HepG2 (cell line): ENCODE data around the gene XCL2. TPM values are rescaled to one million over a fixed set of nuclear protein-coding genes. Genes with fewer than 3 reads are reported as not detected.

Source experiments
- ADNP ChIP-seq: sonication (generic); formaldehyde crosslinking; IDR thresholded peaks from 2 replicates; pipeline ENCODE4 v1.4.0; 2020; ENCODE audit warnings: missing genetic modification reagents
- ATF7 ChIP-seq, 2 experiments: fragments of 450-650 bp in 1 of 2; sonication (generic) in 1 of 2; formaldehyde crosslinking in 1 of 2; IDR thresholded peaks; 2 replicates each; pipeline versions ENCODE4 v1.4.0 to v1.6.1; 2016 to 2020; ENCODE audit warnings: antibody characterized with exemption in 1 of 2, mild to moderate bottlenecking in 1 of 2, missing genetic modification reagents in 1 of 2
- HOXA3 ChIP-seq: sonication (generic); formaldehyde crosslinking; IDR thresholded peaks from 2 replicates; pipeline ENCODE4 v1.5.0; 2020; ENCODE audit warnings: missing genetic modification reagents
- JUNB ChIP-seq: sonication (generic); formaldehyde crosslinking; IDR thresholded peaks from 2 replicates; pipeline ENCODE4 v1.8.0; 2022; ENCODE audit warnings: missing genetic modification reagents, mild to moderate bottlenecking, borderline replicate concordance
- KMT2B ChIP-seq: IDR thresholded peaks from 2 replicates; pipeline ENCODE4 v1.6.1; 2016; ENCODE audit warnings: missing genetic modification reagents, missing compliant biosample characterization
- MIER2 ChIP-seq: IDR thresholded peaks from 2 replicates; pipeline ENCODE4 v1.6.1; 2016; ENCODE audit warnings: missing biosample characterization, missing genetic modification reagents
- NFE2L2 ChIP-seq: fragments of 150-350 bp; IDR thresholded peaks from 2 replicates; pipeline ENCODE4 v1.6.1; 2014; ENCODE audit warnings: low read length
- NR2F2 ChIP-seq: IDR thresholded peaks from 2 replicates; pipeline ENCODE4 v1.6.1; 2012; ENCODE audit warnings: low read depth, inconsistent platforms, borderline replicate concordance
- PBX3 ChIP-seq: sonication (generic); formaldehyde crosslinking; IDR thresholded peaks from 2 replicates; pipeline ENCODE4 v1.8.1; 2023; ENCODE audit warnings: missing genetic modification reagents, inconsistent platforms, borderline replicate concordance
- PREB ChIP-seq: sonication (generic); formaldehyde crosslinking; IDR thresholded peaks from 2 replicates; pipeline ENCODE4 v1.4.0; 2020; ENCODE audit warnings: missing genetic modification reagents
- RFX3 ChIP-seq: IDR thresholded peaks from 2 replicates; pipeline ENCODE4 v1.6.1; 2016; ENCODE audit warnings: missing biosample characterization, missing genetic modification reagents
- RXRA ChIP-seq: sonication (generic); formaldehyde crosslinking; IDR thresholded peaks from 2 replicates; pipeline ENCODE4 v1.5.1; 2020; ENCODE audit warnings: missing genetic modification reagents
- SKIL ChIP-seq: sonication (generic); formaldehyde crosslinking; IDR thresholded peaks from 2 replicates; pipeline ENCODE4 v1.8.0; 2022; ENCODE audit warnings: missing genetic modification reagents, mild to moderate bottlenecking, moderate library complexity, borderline replicate concordance
- SOX13 ChIP-seq, 3 experiments: fragments of 450-650 bp in 1 of 3; sonication (generic) in 1 of 3; formaldehyde crosslinking in 1 of 3; IDR thresholded peaks in 2 of 3; conservative IDR thresholded peaks in 1 of 3; 2 replicates each; pipeline versions ENCODE4 v1.5.0 to v1.6.1; 2016 to 2020; ENCODE audit warnings: antibody characterized with exemption in 1 of 3, mild to moderate bottlenecking in 1 of 3, missing compliant biosample characterization in 1 of 3, missing genetic modification reagents in 1 of 3, moderate library complexity in 1 of 3
- SOX5 ChIP-seq: IDR thresholded peaks from 2 replicates; pipeline ENCODE4 v1.6.1; 2016; ENCODE audit warnings: borderline replicate concordance
- SRF ChIP-seq: IDR thresholded peaks from 2 replicates; pipeline ENCODE4 v1.6.1; 2011; ENCODE audit warnings: mild to moderate bottlenecking, low read depth, low read length, moderate library complexity
- TFAP4 ChIP-seq: sonication (generic); IDR thresholded peaks from 2 replicates; pipeline ENCODE4 v1.6.1; 2016; ENCODE audit warnings: low read depth, borderline replicate concordance
- YEATS4 ChIP-seq: sonication (generic); formaldehyde crosslinking; IDR thresholded peaks from 2 replicates; pipeline ENCODE4 v1.4.0; 2020; ENCODE audit warnings: missing genetic modification reagents, borderline replicate concordance
- ZBTB7A ChIP-seq: sonication (generic); formaldehyde crosslinking; IDR thresholded peaks from 2 replicates; pipeline ENCODE4 v1.8.0; 2022; ENCODE audit warnings: mild to moderate bottlenecking, missing genetic modification reagents
- ZGPAT ChIP-seq: IDR thresholded peaks from 2 replicates; pipeline ENCODE4 v1.6.1; 2016; ENCODE audit warnings: mild to moderate bottlenecking
- ZNF256 ChIP-seq: sonication (generic); formaldehyde crosslinking; conservative IDR thresholded peaks from 2 replicates; pipeline ENCODE4 v1.4.0; 2020; ENCODE audit warnings: missing genetic modification reagents
- ZNF337 ChIP-seq: sonication (generic); formaldehyde crosslinking; IDR thresholded peaks from 2 replicates; pipeline ENCODE4 v1.5.1; 2020; ENCODE audit warnings: missing genetic modification reagents, low read depth, mild to moderate bottlenecking, borderline replicate concordance
- ZNF781 ChIP-seq: sonication (generic); formaldehyde crosslinking; IDR thresholded peaks from 2 replicates; pipeline ENCODE4 v1.5.1; 2020; ENCODE audit warnings: borderline replicate concordance, mild to moderate bottlenecking, missing genetic modification reagents; ENCODE audit errors: not compliant biosample characterization
- ZSCAN9 ChIP-seq: IDR thresholded peaks from 2 replicates; pipeline ENCODE4 v1.6.1; 2016; ENCODE audit warnings: borderline replicate concordance
- polyA plus RNA-seq, 8 experiments: library from polyadenylated mRNA; depleted of rRNA in 3 of 8; stranded (reverse) in 7 of 8; unstranded in 1 of 8; fragments of >200 nt; fragmentation: Illumina TruSeq in 4 of 8; extraction: Trizol in 4 of 8; gene quantifications; 2 replicates each; pipeline versions ENCODE4 v1.2.1 to v1.2.3, GENCODE V29; 2011 to 2016; ENCODE audit warnings: low read depth in 4 of 8, missing spikeins in 1 of 8, mixed read lengths in 1 of 8; ENCODE audit not compliant: insufficient read depth in 1 of 8
- total RNA-seq, 5 experiments: library from RNA; depleted of rRNA; stranded (reverse); fragments of >200 nt; fragmentation: Illumina TruSeq; extraction: Trizol; gene quantifications; 2 replicates each; pipeline ENCODE4 v1.2.3, GENCODE V29; 2016; ENCODE audit warnings: low read depth in 1 of 5

Gene XCL2
- total and polyA plus RNA-seq, 2 of the 13 experiments (the other 11 are each of a cell fraction or from before 2014, with no cell fraction given): 0.50 TPM; not detected in 1

- no peak for TF ChIP-seq ZNF337 (CRISPR knock-in tag)
- peak; percentile 62; the same call in 1 of the 2 replicates for TF ChIP-seq SOX5 (CRISPR knock-in tag)
- TF ChIP-seq ZNF256 (CRISPR knock-in tag): no peak
- TF ChIP-seq PREB (CRISPR knock-in tag): no peak
- TF ChIP-seq ZBTB7A (CRISPR knock-in tag): no peak
- TF ChIP-seq NFE2L2: no peak
- peak; percentile 94 for TF ChIP-seq TFAP4
- no peak for TF ChIP-seq PBX3 (CRISPR knock-in tag)
- peak; percentile 59; the same call in 1 of the 2 replicates for TF ChIP-seq ZGPAT (CRISPR knock-in tag)
- TF ChIP-seq SRF: no peak
- peak; percentile 58; the same call in 1 of the 2 replicates for TF ChIP-seq MIER2 (CRISPR knock-in tag)
- TF ChIP-seq HOXA3: peak; percentile 52; the same call in 1 of the 2 replicates
- no peak for TF ChIP-seq YEATS4 (CRISPR knock-in tag)
- peak; percentile 75; the same call in 1 of the 2 replicates for TF ChIP-seq NR2F2
- no peak for TF ChIP-seq ZSCAN9 (CRISPR knock-in tag)
- TF ChIP-seq ADNP (CRISPR knock-in tag): no peak
- TF ChIP-seq ZNF781: no peak
- peak; percentile 88; the same call in 1 of the 2 replicates for TF ChIP-seq RXRA (CRISPR knock-in tag)
- no peak for TF ChIP-seq SKIL (CRISPR knock-in tag)
- no peak for TF ChIP-seq KMT2B (CRISPR knock-in tag)
- no peak for TF ChIP-seq ATF7 (IDR thresholded peaks at IDR 0.05)
- no peak for TF ChIP-seq ATF7 (CRISPR knock-in tag; IDR thresholded peaks at IDR 0.05)
- no peak for TF ChIP-seq SOX13 (IDR thresholded peaks at IDR 0.05)
- TF ChIP-seq SOX13 (CRISPR knock-in tag; conservative IDR thresholded peaks at IDR 0.05 in 1 of 2, IDR thresholded peaks at IDR 0.05 in 1 of 2): peak in 1 of 2 experiments; percentile 65; a peak in 1 of 4 replicates
- TF ChIP-seq JUNB (CRISPR knock-in tag): no peak
- no peak for TF ChIP-seq RFX3 (CRISPR knock-in tag)
Measured at GRCh38 chr1:168497376-168497950, 46.3 kb downstream of the XCL2 start (continued).
